Neural cell (in vitro differentiated cells): ENCODE results near the gene RNF125. TPM values are rescaled to one million over a fixed set of nuclear protein-coding genes. Genes with fewer than 3 reads are reported as not detected.

Experiments used
- H2AFZ ChIP-seq: fragments of 200-600, 300-800 bp; sonication (generic), shearing (Covaris generic); 2 replicates; pipeline ENCODE4 v1.6.0; 2014; ENCODE audit warnings: low read depth, mild to moderate bottlenecking, antibody characterized with exemption, low read length, moderate library complexity
- H3F3A ChIP-seq: fragments of 200-600 bp; shearing (Covaris generic); 2 replicates; pipeline ENCODE4 v1.6.1; 2016; ENCODE audit warnings: mild to moderate bottlenecking, moderate library complexity, mixed read lengths, antibody characterized with exemption, low read length; ENCODE audit not compliant: insufficient read depth, poor library complexity, severe bottlenecking
- H3K27ac ChIP-seq: fragments of 200-600, 300-800 bp; sonication (generic), shearing (Covaris generic); 2 replicates; pipeline ENCODE4 v1.5.1; 2014; ENCODE audit warnings: mild to moderate bottlenecking, low read length, moderate library complexity
- H3K27me3 ChIP-seq: fragments of 300-800, 200-600 bp; sonication (generic), shearing (Covaris generic); 2 replicates; pipeline ENCODE4 v1.6.0; 2014; ENCODE audit warnings: mild to moderate bottlenecking, low read depth, low read length, moderate library complexity; ENCODE audit not compliant: insufficient read depth
- H3K36me3 ChIP-seq: fragments of 300-800, 200-600 bp; sonication (generic), shearing (Covaris generic); 2 replicates; pipeline ENCODE4 v1.5.1; 2014; ENCODE audit warnings: mild to moderate bottlenecking, antibody characterized with exemption, low read length, moderate library complexity; ENCODE audit not compliant: insufficient read depth
- H3K4me2 ChIP-seq: fragments of 300-800, 200-600 bp; sonication (generic), shearing (Covaris generic); 2 replicates; pipeline ENCODE4 v1.6.0; 2014; ENCODE audit warnings: mild to moderate bottlenecking, low read length
- H3K4me3 ChIP-seq: fragments of 300-800, 200-600 bp; sonication (generic), shearing (Covaris generic); 2 replicates; pipeline ENCODE4 v1.5.1; 2014; ENCODE audit warnings: mild to moderate bottlenecking, low read length, moderate library complexity
- H3K79me2 ChIP-seq: fragments of 200-600 bp; shearing (Covaris generic); replicated peaks from 2 replicates; pipeline ENCODE4 v1.6.0; 2014; ENCODE audit warnings: mild to moderate bottlenecking, low read length, moderate library complexity; ENCODE audit not compliant: insufficient read depth
- H3K9ac ChIP-seq: fragments of 300-800, 200-600 bp; sonication (generic), shearing (Covaris generic); 2 replicates; pipeline ENCODE4 v1.6.1; 2016; ENCODE audit warnings: mild to moderate bottlenecking, low read length, mixed read lengths
- H3K9me2 ChIP-seq: fragments of 200-600 bp; shearing (Covaris generic); 2 replicates; pipeline ENCODE4 v1.6.1; 2016; ENCODE audit warnings: mild to moderate bottlenecking, low read length, mixed read lengths; ENCODE audit not compliant: insufficient read depth
- H3K9me3 ChIP-seq: fragments of 200-600, 300-800 bp; sonication (generic), shearing (Covaris generic); 2 replicates; pipeline ENCODE4 v1.6.1; 2016; ENCODE audit warnings: mild to moderate bottlenecking, mixed run types, low read length, moderate library complexity, mixed read lengths
- H4K20me1 ChIP-seq: fragments of 200-600 bp; shearing (Covaris generic); 2 replicates; pipeline ENCODE4 v1.6.1; 2016; ENCODE audit warnings: mild to moderate bottlenecking, mixed run types; ENCODE audit not compliant: insufficient read depth
- EP300 ChIP-seq: fragments of 450-650 bp; conservative IDR thresholded peaks from 2 replicates; pipeline ENCODE4 v1.6.1; 2014; ENCODE audit warnings: antibody characterized with exemption, mild to moderate bottlenecking, moderate library complexity; ENCODE audit not compliant: poor library complexity, severe bottlenecking
- EZH2 ChIP-seq: fragments of 200-600, 300-800 bp; shearing (Covaris generic), sonication (generic); IDR thresholded peaks from 2 replicates; pipeline ENCODE4 v1.6.1; 2014; ENCODE audit warnings: antibody characterized with exemption, low read length, borderline replicate concordance, mild to moderate bottlenecking; ENCODE audit not compliant: insufficient read depth, poor library complexity, severe bottlenecking
- MXI1 ChIP-seq: fragments of 450-650 bp; conservative IDR thresholded peaks from 2 replicates; pipeline ENCODE4 v1.6.1; 2014; ENCODE audit warnings: antibody characterized with exemption, mild to moderate bottlenecking; ENCODE audit not compliant: poor library complexity, severe bottlenecking
- POLR2AphosphoS5 ChIP-seq: IDR thresholded peaks from 2 replicates; pipeline ENCODE4 v1.6.1; 2012
- RAD21 ChIP-seq: fragments of 450-650 bp; conservative IDR thresholded peaks from 2 replicates; pipeline ENCODE4 v1.6.1; 2014; ENCODE audit warnings: antibody characterized with exemption, mild to moderate bottlenecking, moderate library complexity
- SMC3 ChIP-seq: fragments of 450-650 bp; conservative IDR thresholded peaks from 2 replicates; pipeline ENCODE4 v1.6.1; 2014; ENCODE audit warnings: antibody characterized with exemption, mild to moderate bottlenecking, moderate library complexity; ENCODE audit not compliant: poor library complexity
- polyA plus RNA-seq: library from polyadenylated mRNA; depleted of rRNA; stranded (reverse); fragments of >200 nt; gene quantifications from 2 replicates; pipeline ENCODE4 v1.2.3, GENCODE V29; 2014
- TF ChIP-seq, protein P1 (sequence below): fragments of 450-650 bp; IDR thresholded peaks from 2 replicates; pipeline ENCODE4 v1.5.1; 2014; ENCODE audit warnings: antibody characterized with exemption, mild to moderate bottlenecking, moderate library complexity; ENCODE audit not compliant: poor library complexity, severe bottlenecking
- TF ChIP-seq, protein P2 (sequence below): IDR thresholded peaks from 2 replicates; pipeline ENCODE4 v1.6.1; 2012; ENCODE audit warnings: borderline replicate concordance

The RNF125 gene
- polyA plus RNA-seq, 1 donor from 2014 or later: 0.04 TPM

DNA sequence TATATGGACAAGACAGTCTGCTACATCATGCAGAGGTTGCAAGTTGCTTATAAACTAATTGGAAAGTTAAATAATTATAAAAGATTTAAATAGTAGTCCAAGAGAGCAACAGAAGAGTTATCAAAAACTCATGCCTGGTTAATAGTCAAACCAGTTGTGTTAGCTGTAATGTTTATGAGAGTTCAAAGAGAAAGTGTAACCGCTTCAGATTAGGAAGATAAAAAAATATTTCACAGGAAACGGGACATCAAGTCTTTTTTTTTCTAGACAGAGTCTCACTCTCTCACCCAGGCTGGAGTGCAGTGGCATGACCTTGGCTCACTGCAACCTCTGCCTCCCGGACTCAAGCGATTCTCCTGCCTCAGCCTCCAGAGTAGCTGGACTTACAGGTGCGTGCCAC lies 34.6 kb upstream of the RNF125 start:
- H2AFZ ChIP-seq: no peak overlapping the region
- no peaks in the 10 kb centered on the region for H4K20me1 ChIP-seq
- H3K4me2 ChIP-seq: no peak overlapping the region
- no peaks in the 10 kb centered on the region for H3K79me2 ChIP-seq
- H3K36me3 ChIP-seq: no peaks in the 10 kb centered on the region
- H3F3A ChIP-seq: no peaks in the 10 kb centered on the region
- no peaks in the 10 kb centered on the region for H3K9me3 ChIP-seq
- TF ChIP-seq EP300 (no peak), SMC3 (no peak)
- no peak overlapping the region for H3K27ac ChIP-seq
- no peaks in the 10 kb centered on the region for H3K27me3 ChIP-seq
- no peak overlapping the region for H3K4me3 ChIP-seq
- no peaks in the 10 kb centered on the region for H3K9me2 ChIP-seq
- no peak overlapping the region for H3K9ac ChIP-seq

DNA sequence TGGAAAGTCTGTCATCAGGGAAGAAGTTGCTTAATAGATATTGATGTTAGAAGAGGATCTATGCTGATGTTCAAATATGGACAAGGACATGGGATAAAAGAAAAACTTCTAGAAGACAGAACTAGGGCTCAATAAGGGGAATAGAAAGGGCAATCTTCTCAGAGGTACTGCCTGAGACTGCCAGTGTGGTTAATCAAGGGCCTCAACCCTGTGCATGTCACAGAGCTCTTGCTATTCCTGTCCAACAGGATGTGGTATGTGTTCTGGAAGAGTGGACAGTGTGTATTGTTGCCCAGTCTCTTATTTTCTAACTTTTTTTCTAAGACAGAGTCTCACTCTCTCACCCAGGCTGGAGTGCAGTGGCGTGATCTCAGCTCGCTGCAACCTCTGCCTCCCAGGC lies 27.8 kb upstream of the RNF125 start:
- Histone ChIP-seq H3K4me2 (no peak overlapping the region), H4K20me1 (no peaks in the 10 kb centered on the region), H3K36me3 (no peaks in the 10 kb centered on the region), H3K27ac (no peak overlapping the region), H3F3A (no peaks in the 10 kb centered on the region), H3K27me3 (no peaks in the 10 kb centered on the region), H3K4me3 (no peak overlapping the region), H3K79me2 (no peaks in the 10 kb centered on the region), H2AFZ (no peak overlapping the region), H3K9ac (no peak overlapping the region), H3K9me2 (no peaks in the 10 kb centered on the region), H3K9me3 (no peaks in the 10 kb centered on the region)
- TF ChIP-seq RAD21: no peak
- TF ChIP-seq, protein P1, sequence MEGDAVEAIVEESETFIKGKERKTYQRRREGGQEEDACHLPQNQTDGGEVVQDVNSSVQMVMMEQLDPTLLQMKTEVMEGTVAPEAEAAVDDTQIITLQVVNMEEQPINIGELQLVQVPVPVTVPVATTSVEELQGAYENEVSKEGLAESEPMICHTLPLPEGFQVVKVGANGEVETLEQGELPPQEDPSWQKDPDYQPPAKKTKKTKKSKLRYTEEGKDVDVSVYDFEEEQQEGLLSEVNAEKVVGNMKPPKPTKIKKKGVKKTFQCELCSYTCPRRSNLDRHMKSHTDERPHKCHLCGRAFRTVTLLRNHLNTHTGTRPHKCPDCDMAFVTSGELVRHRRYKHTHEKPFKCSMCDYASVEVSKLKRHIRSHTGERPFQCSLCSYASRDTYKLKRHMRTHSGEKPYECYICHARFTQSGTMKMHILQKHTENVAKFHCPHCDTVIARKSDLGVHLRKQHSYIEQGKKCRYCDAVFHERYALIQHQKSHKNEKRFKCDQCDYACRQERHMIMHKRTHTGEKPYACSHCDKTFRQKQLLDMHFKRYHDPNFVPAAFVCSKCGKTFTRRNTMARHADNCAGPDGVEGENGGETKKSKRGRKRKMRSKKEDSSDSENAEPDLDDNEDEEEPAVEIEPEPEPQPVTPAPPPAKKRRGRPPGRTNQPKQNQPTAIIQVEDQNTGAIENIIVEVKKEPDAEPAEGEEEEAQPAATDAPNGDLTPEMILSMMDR: no peak
- no peak for TF ChIP-seq POLR2AphosphoS5

DNA sequence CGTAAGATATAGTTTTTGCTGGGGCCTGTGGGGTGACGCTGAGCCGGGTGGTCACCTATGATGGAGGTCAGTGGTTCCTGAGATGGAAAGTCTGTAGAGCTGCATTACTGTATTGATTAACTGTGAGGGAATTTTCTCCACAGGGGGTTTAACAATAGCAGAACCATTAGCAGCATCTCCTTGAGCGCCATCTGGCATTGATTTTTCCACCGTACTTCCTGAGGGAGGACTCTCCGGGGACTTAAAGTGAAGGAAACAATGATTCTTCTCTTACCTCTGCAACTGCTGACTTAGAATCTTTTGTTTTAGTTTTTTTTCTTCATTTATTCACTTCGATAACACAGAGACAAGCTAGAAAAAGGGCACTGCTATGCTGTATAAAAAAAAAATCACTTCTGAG lies 22.6 kb upstream of the RNF125 start:
- no peak overlapping the region for H2AFZ ChIP-seq

More for the DNA sequence above, 22.6 kb upstream of the RNF125 start:
- Histone ChIP-seq H3K27ac (no peak overlapping the region), H3K9ac (no peak overlapping the region), H3K27me3 (no peaks in the 10 kb centered on the region), H4K20me1 (no peaks in the 10 kb centered on the region), H3K9me2 (no peaks in the 10 kb centered on the region), H3K36me3 (no peaks in the 10 kb centered on the region), H3K4me3 (no peak overlapping the region), H3K9me3 (no peaks in the 10 kb centered on the region), H3F3A (no peaks in the 10 kb centered on the region), H3K4me2 (no peak overlapping the region), H3K79me2 (no peaks in the 10 kb centered on the region)
- TF ChIP-seq EZH2 (no peak), MXI1 (no peak), RAD21 (no peak), POLR2AphosphoS5 (no peak), EP300 (no peak), SMC3 (no peak)
- TF ChIP-seq, protein P2, sequence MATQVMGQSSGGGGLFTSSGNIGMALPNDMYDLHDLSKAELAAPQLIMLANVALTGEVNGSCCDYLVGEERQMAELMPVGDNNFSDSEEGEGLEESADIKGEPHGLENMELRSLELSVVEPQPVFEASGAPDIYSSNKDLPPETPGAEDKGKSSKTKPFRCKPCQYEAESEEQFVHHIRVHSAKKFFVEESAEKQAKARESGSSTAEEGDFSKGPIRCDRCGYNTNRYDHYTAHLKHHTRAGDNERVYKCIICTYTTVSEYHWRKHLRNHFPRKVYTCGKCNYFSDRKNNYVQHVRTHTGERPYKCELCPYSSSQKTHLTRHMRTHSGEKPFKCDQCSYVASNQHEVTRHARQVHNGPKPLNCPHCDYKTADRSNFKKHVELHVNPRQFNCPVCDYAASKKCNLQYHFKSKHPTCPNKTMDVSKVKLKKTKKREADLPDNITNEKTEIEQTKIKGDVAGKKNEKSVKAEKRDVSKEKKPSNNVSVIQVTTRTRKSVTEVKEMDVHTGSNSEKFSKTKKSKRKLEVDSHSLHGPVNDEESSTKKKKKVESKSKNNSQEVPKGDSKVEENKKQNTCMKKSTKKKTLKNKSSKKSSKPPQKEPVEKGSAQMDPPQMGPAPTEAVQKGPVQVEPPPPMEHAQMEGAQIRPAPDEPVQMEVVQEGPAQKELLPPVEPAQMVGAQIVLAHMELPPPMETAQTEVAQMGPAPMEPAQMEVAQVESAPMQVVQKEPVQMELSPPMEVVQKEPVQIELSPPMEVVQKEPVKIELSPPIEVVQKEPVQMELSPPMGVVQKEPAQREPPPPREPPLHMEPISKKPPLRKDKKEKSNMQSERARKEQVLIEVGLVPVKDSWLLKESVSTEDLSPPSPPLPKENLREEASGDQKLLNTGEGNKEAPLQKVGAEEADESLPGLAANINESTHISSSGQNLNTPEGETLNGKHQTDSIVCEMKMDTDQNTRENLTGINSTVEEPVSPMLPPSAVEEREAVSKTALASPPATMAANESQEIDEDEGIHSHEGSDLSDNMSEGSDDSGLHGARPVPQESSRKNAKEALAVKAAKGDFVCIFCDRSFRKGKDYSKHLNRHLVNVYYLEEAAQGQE: no peak
- TF ChIP-seq, protein P1: no peak
